HCT116 (cell line): ENCODE measurements around the gene ICAM1.
A peak's percentile ranks its signal among the peaks of the same experiment; 100 is the strongest.

Experiments used
- EZH2 ChIP-seq: fragments of 200-600 bp; sonication (generic); IDR thresholded peaks from 2 replicates; pipeline ENCODE4 v1.6.1; 2017; ENCODE audit warnings: antibody characterized with exemption, mixed run types
- EZH2phosphoT487 ChIP-seq: fragments of 200-600 bp; IDR thresholded peaks from 2 replicates; pipeline ENCODE4 v1.6.1; 2018; ENCODE audit warnings: antibody characterized with exemption, borderline replicate concordance
- POLR2AphosphoS5 ChIP-seq: IDR thresholded peaks from 2 replicates; pipeline ENCODE4 v1.6.1; 2011; ENCODE audit warnings: mild to moderate bottlenecking, low read depth, low read length, moderate library complexity
- SP1 ChIP-seq: IDR thresholded peaks from 2 replicates; pipeline ENCODE4 v1.6.1; 2012; ENCODE audit warnings: low read depth
- ZNF274 ChIP-seq: fragments of 200-500 bp; sonication (Bioruptor generic); IDR thresholded peaks from 2 replicates; pipeline ENCODE4 v1.6.1; 2014; ENCODE audit warnings: mild to moderate bottlenecking, low read depth, low read length, inconsistent platforms
- TF ChIP-seq, protein P1 (sequence below), 3 experiments: fragments of 200-600 bp in 1 of 3; sonication (generic) in 1 of 3; IDR thresholded peaks in 2 of 3; conservative IDR thresholded peaks in 1 of 3; 2 replicates each; pipeline ENCODE4 v1.5.1; 2012 to 2017; ENCODE audit warnings: low read depth in 2 of 3, low read length in 2 of 3, antibody characterized with exemption in 1 of 3, borderline replicate concordance in 1 of 3, control low read depth in 1 of 3, mild to moderate bottlenecking in 1 of 3, mixed read lengths in 1 of 3, mixed run types in 1 of 3, moderate library complexity in 1 of 3; ENCODE audit not compliant: insufficient read depth in 1 of 3

- TF ChIP-seq EZH2 (no peak), POLR2AphosphoS5 (peak; percentile 50), EZH2phosphoT487 (no peak), SP1 (no peak; the same call in 1 of the 2 replicates), ZNF274 (no peak)
- TF ChIP-seq, protein P1, sequence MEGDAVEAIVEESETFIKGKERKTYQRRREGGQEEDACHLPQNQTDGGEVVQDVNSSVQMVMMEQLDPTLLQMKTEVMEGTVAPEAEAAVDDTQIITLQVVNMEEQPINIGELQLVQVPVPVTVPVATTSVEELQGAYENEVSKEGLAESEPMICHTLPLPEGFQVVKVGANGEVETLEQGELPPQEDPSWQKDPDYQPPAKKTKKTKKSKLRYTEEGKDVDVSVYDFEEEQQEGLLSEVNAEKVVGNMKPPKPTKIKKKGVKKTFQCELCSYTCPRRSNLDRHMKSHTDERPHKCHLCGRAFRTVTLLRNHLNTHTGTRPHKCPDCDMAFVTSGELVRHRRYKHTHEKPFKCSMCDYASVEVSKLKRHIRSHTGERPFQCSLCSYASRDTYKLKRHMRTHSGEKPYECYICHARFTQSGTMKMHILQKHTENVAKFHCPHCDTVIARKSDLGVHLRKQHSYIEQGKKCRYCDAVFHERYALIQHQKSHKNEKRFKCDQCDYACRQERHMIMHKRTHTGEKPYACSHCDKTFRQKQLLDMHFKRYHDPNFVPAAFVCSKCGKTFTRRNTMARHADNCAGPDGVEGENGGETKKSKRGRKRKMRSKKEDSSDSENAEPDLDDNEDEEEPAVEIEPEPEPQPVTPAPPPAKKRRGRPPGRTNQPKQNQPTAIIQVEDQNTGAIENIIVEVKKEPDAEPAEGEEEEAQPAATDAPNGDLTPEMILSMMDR (IDR thresholded peaks at IDR 0.05 in 2 of 3, conservative IDR thresholded peaks at IDR 0.05 in 1 of 3; ENCODE audit: borderline replicate concordance in 1 of 3, insufficient read depth in 1 of 3, low read depth in 2 of 3, low read length in 2 of 3), result no peak
Observed at GRCh38 chr19:10292206-10292788, 21.4 kb downstream of the ICAM1 start.
